HepG2 (cell line): Measurements from ENCODE around the gene AP4M1. TPM values are rescaled to one million over a fixed set of nuclear protein-coding genes. Genes with fewer than 3 reads are reported as not detected.

ENCODE experiments used
- ATF1 ChIP-seq: IDR thresholded peaks from 2 replicates; pipeline ENCODE4 v1.6.1; 2016; ENCODE audit warnings: mild to moderate bottlenecking, control low read depth
- ATF7 ChIP-seq, 2 experiments: fragments of 450-650 bp in 1 of 2; sonication (generic) in 1 of 2; formaldehyde crosslinking in 1 of 2; IDR thresholded peaks; 2 replicates each; pipeline versions ENCODE4 v1.4.0 to v1.6.1; 2016 to 2020; ENCODE audit warnings: antibody characterized with exemption in 1 of 2, mild to moderate bottlenecking in 1 of 2, missing genetic modification reagents in 1 of 2
- FIP1L1 ChIP-seq: fragments of 200-400 bp; formaldehyde crosslinking; IDR thresholded peaks from 2 replicates; pipeline ENCODE4 v1.6.1; 2018; ENCODE audit warnings: low read depth, mild to moderate bottlenecking, low read length, moderate library complexity, borderline replicate concordance; ENCODE audit not compliant: insufficient read depth
- FLYWCH1 ChIP-seq: sonication (generic); formaldehyde crosslinking; IDR thresholded peaks from 2 replicates; pipeline ENCODE4 v1.8.1; 2023; ENCODE audit warnings: mild to moderate bottlenecking, missing genetic modification reagents
- IKZF1 ChIP-seq: fragments of 450-650 bp; IDR thresholded peaks from 2 replicates; pipeline ENCODE4 v1.7.1; 2016
- MEF2D ChIP-seq: sonication (generic); formaldehyde crosslinking; IDR thresholded peaks from 2 replicates; pipeline ENCODE4 v1.5.1; 2020; ENCODE audit warnings: mild to moderate bottlenecking, missing genetic modification reagents
- MXD4 ChIP-seq: IDR thresholded peaks from 2 replicates; pipeline ENCODE4 v1.6.1; 2016; ENCODE audit warnings: mild to moderate bottlenecking, missing biosample characterization, missing genetic modification reagents
- NFE2L1 ChIP-seq: sonication (generic); formaldehyde crosslinking; IDR thresholded peaks from 2 replicates; pipeline ENCODE4 v1.4.0; 2020; ENCODE audit warnings: missing genetic modification reagents, mild to moderate bottlenecking, borderline replicate concordance
- RARG ChIP-seq: sonication (generic); formaldehyde crosslinking; IDR thresholded peaks from 2 replicates; pipeline ENCODE4 v1.4.0; 2020; ENCODE audit warnings: low read depth, mild to moderate bottlenecking, missing genetic modification reagents
- SKI ChIP-seq: fragments of 450-650 bp; IDR thresholded peaks from one replicate; pipeline ENCODE4 v1.6.1; 2018; ENCODE audit warnings: mild to moderate bottlenecking; ENCODE audit not compliant: partially characterized antibody
- SNRNP70 ChIP-seq: fragments of 200-400 bp; formaldehyde crosslinking; IDR thresholded peaks from 2 replicates; pipeline ENCODE4 v1.6.1; 2017; ENCODE audit warnings: mild to moderate bottlenecking, low read depth, low read length, moderate library complexity
- SOX13 ChIP-seq, 3 experiments: fragments of 450-650 bp in 1 of 3; sonication (generic) in 1 of 3; formaldehyde crosslinking in 1 of 3; IDR thresholded peaks in 2 of 3; conservative IDR thresholded peaks in 1 of 3; 2 replicates each; pipeline versions ENCODE4 v1.5.0 to v1.6.1; 2016 to 2020; ENCODE audit warnings: antibody characterized with exemption in 1 of 3, mild to moderate bottlenecking in 1 of 3, missing compliant biosample characterization in 1 of 3, missing genetic modification reagents in 1 of 3, moderate library complexity in 1 of 3
- STAT5B ChIP-seq: sonication (generic); formaldehyde crosslinking; IDR thresholded peaks from 2 replicates; pipeline ENCODE4 v1.4.0; 2020; ENCODE audit warnings: missing genetic modification reagents
- SUZ12 ChIP-seq: fragments of 150-350 bp; IDR thresholded peaks from 2 replicates; pipeline ENCODE4 v1.6.1; 2014; ENCODE audit warnings: low read depth, low read length
- ZNF33A ChIP-seq: sonication (generic); formaldehyde crosslinking; IDR thresholded peaks from 2 replicates; pipeline ENCODE4 v1.5.1; 2020; ENCODE audit warnings: missing genetic modification reagents, mild to moderate bottlenecking, moderate library complexity, borderline replicate concordance
- ZNF501 ChIP-seq: sonication (generic); formaldehyde crosslinking; IDR thresholded peaks from 2 replicates; pipeline ENCODE4 v1.5.1; 2020; ENCODE audit warnings: mild to moderate bottlenecking, moderate library complexity, missing genetic modification reagents
- ZNF772 ChIP-seq: sonication (generic); formaldehyde crosslinking; IDR thresholded peaks from 2 replicates; pipeline ENCODE4 v1.5.0; 2020; ENCODE audit warnings: mild to moderate bottlenecking, missing genetic modification reagents
- ZUFSP ChIP-seq: sonication (generic); formaldehyde crosslinking; IDR thresholded peaks from 2 replicates; pipeline ENCODE4 v1.9.0; 2021; ENCODE audit warnings: missing genetic modification reagents, mild to moderate bottlenecking, borderline replicate concordance
- polyA plus RNA-seq, 8 experiments: library from polyadenylated mRNA; depleted of rRNA in 3 of 8; stranded (reverse) in 7 of 8; unstranded in 1 of 8; fragments of >200 nt; fragmentation: Illumina TruSeq in 4 of 8; extraction: Trizol in 4 of 8; gene quantifications; 2 replicates each; pipeline versions ENCODE4 v1.2.1 to v1.2.3, GENCODE V29; 2011 to 2016; ENCODE audit warnings: low read depth in 4 of 8, missing spikeins in 1 of 8, mixed read lengths in 1 of 8; ENCODE audit not compliant: insufficient read depth in 1 of 8
- total RNA-seq, 5 experiments: library from RNA; depleted of rRNA; stranded (reverse); fragments of >200 nt; fragmentation: Illumina TruSeq; extraction: Trizol; gene quantifications; 2 replicates each; pipeline ENCODE4 v1.2.3, GENCODE V29; 2016; ENCODE audit warnings: low read depth in 1 of 5
- TF ChIP-seq, protein P1 (sequence below): sonication (generic); formaldehyde crosslinking; IDR thresholded peaks from 2 replicates; pipeline ENCODE4 v1.8.1; 2022; ENCODE audit warnings: mild to moderate bottlenecking, missing genetic modification reagents
- TF ChIP-seq, protein P2 (sequence below): sonication (generic); formaldehyde crosslinking; conservative IDR thresholded peaks from 2 replicates; pipeline ENCODE4 v1.4.0; 2020; ENCODE audit warnings: missing genetic modification reagents
- TF ChIP-seq, protein P3 (sequence below): sonication (generic); formaldehyde crosslinking; IDR thresholded peaks from 2 replicates; pipeline ENCODE4 v1.4.0; 2020; ENCODE audit warnings: missing genetic modification reagents, borderline replicate concordance

AP4M1 gene
- total and polyA plus RNA-seq, 2 of the 13 experiments (the other 11 are each of a cell fraction or from before 2014, with no cell fraction given), result 6.3 to 9.7 TPM

DNA sequence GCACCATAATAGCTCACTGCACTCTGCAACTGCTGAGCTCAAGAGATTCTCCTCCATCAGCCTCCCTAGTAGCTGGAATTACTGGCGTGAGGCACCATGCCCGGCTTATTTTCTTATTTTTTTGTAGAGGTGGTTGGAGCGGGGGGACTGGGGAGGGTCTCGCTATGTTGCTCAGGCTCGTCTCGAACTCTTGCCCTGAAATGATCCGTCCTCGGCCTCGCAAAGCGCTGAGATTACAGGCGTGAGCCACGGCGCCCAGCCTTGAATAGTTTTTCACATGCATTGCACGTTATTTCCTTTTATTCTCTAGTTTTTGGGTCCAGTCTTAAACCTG, 46.7 kb downstream of the AP4M1 start (continued):
- TF ChIP-seq SNRNP70 (no peak), ZUFSP (CRISPR knock-in tag) (no peak), ZNF501 (CRISPR knock-in tag) (0 out of 2 replicates have a peak, but pooled peaks have one; percentile 30), SUZ12 (no peak), NFE2L1 (no peak), FIP1L1 (no peak), ATF7 (IDR thresholded peaks at IDR 0.05) (no peak), ATF7 (CRISPR knock-in tag; IDR thresholded peaks at IDR 0.05) (no peak), IKZF1 (no peak), SOX13 (IDR thresholded peaks at IDR 0.05) (no peak), SOX13 (CRISPR knock-in tag; conservative IDR thresholded peaks at IDR 0.05 in 1 of 2, IDR thresholded peaks at IDR 0.05 in 1 of 2) (no peak), STAT5B (CRISPR knock-in tag) (no peak), MEF2D (CRISPR knock-in tag) (no peak), RARG (no peak), FLYWCH1 (CRISPR knock-in tag) (no peak), MXD4 (CRISPR knock-in tag) (no peak), SKI (no peak), ATF1 (no peak), ZNF772 (no peak), ZNF33A (CRISPR knock-in tag) (no peak)
- TF ChIP-seq, protein P1, sequence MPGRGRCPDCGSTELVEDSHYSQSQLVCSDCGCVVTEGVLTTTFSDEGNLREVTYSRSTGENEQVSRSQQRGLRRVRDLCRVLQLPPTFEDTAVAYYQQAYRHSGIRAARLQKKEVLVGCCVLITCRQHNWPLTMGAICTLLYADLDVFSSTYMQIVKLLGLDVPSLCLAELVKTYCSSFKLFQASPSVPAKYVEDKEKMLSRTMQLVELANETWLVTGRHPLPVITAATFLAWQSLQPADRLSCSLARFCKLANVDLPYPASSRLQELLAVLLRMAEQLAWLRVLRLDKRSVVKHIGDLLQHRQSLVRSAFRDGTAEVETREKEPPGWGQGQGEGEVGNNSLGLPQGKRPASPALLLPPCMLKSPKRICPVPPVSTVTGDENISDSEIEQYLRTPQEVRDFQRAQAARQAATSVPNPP, result no peak
- TF ChIP-seq, protein P2, sequence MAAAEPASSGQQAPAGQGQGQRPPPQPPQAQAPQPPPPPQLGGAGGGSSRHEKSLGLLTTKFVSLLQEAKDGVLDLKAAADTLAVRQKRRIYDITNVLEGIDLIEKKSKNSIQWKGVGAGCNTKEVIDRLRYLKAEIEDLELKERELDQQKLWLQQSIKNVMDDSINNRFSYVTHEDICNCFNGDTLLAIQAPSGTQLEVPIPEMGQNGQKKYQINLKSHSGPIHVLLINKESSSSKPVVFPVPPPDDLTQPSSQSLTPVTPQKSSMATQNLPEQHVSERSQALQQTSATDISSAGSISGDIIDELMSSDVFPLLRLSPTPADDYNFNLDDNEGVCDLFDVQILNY (CRISPR knock-in tag), result 0 out of 2 replicates have a peak, but pooled peaks have one; percentile 26
- TF ChIP-seq, protein P3, sequence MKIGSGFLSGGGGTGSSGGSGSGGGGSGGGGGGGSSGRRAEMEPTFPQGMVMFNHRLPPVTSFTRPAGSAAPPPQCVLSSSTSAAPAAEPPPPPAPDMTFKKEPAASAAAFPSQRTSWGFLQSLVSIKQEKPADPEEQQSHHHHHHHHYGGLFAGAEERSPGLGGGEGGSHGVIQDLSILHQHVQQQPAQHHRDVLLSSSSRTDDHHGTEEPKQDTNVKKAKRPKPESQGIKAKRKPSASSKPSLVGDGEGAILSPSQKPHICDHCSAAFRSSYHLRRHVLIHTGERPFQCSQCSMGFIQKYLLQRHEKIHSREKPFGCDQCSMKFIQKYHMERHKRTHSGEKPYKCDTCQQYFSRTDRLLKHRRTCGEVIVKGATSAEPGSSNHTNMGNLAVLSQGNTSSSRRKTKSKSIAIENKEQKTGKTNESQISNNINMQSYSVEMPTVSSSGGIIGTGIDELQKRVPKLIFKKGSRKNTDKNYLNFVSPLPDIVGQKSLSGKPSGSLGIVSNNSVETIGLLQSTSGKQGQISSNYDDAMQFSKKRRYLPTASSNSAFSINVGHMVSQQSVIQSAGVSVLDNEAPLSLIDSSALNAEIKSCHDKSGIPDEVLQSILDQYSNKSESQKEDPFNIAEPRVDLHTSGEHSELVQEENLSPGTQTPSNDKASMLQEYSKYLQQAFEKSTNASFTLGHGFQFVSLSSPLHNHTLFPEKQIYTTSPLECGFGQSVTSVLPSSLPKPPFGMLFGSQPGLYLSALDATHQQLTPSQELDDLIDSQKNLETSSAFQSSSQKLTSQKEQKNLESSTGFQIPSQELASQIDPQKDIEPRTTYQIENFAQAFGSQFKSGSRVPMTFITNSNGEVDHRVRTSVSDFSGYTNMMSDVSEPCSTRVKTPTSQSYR (CRISPR knock-in tag), result no peak
